Bronchus fibroblast of lung (primary cell): ENCODE measurements around the gene SLC7A9. TPM values are rescaled to one million over a fixed set of nuclear protein-coding genes. Genes with fewer than 3 reads are reported as not detected.

Experiments
- total RNA-seq: library from RNA; depleted of rRNA; stranded (reverse); fragments of >200 nt; gene quantifications from 2 replicates; pipeline ENCODE4 v1.2.3, GENCODE V29; 2015

The SLC7A9 gene
- 0.17 TPM in 1 of 2 replicates, not detected in the other for total RNA-seq

GRCh38 chr19:32869369-32869965 is at the start of gene SLC7A9:
SLC7A9 (minus strand) TSS chr19:32869767; CDS start chr19:32868534, 1,233 bp downstream.

Other genes with a start within 250 kb of the SLC7A9 start
- gene ANKRD27, start 194.6 kb downstream of the SLC7A9 start, total RNA-seq: 17.1 and 19.7 TPM in 2 replicates
- 0.15 and 0.17 TPM in 2 replicates for gene RGS9BP, start 193.9 kb downstream of the SLC7A9 start, total RNA-seq
- gene NUDT19, start 177.9 kb downstream of the SLC7A9 start, total RNA-seq: 6.2 and 7.6 TPM in 2 replicates
- gene TDRD12, start 150.0 kb downstream of the SLC7A9 start, total RNA-seq: 0.15 and 0.17 TPM in 2 replicates
- 18.2 and 19.0 TPM in 2 replicates for gene CEP89, start 102.2 kb upstream of the SLC7A9 start, total RNA-seq
- gene FAAP24, start 102.5 kb upstream of the SLC7A9 start, total RNA-seq: 4.3 and 7.2 TPM in 2 replicates
- gene RHPN2, start 195.1 kb upstream of the SLC7A9 start, total RNA-seq: 2.1 and 2.9 TPM in 2 replicates
- 3.7 TPM in 2 replicates for gene GPATCH1, start 211.4 kb upstream of the SLC7A9 start, total RNA-seq